Measurements from ENCODE around the gene NCKAP5.

NCKAP5 gene

GRCh38 chr2:133287709-133288108 lies 280.6 kb downstream of the NCKAP5 start:
- no peak overlapping the region for H3K4me3 ChIP-seq (ENCODE audit: low read depth, low read length)
- H3K9me3 ChIP-seq (ENCODE audit: severe bottlenecking) = no peaks in the 10 kb centered on the region
- no peak for TF ChIP-seq CTCF (IDR thresholded peaks at IDR 0.05; ENCODE audit: low read depth, low read length)
- H3K36me3 ChIP-seq = no peaks in the 10 kb centered on the region
- no peak for DNase-seq
- no peak overlapping the region for H3K27ac ChIP-seq
- H3K27me3 ChIP-seq (ENCODE audit: insufficient read depth, low read depth, severe bottlenecking) = no peaks in the 10 kb centered on the region

GRCh38 chr2:133286326-133286922 lies 281.8 kb downstream of the NCKAP5 start:
- no peak for TF ChIP-seq CTCF (IDR thresholded peaks at IDR 0.05; ENCODE audit: low read depth, low read length)
- no peak overlapping the region for H3K4me3 ChIP-seq (ENCODE audit: low read depth, low read length)
- H3K9me3 ChIP-seq (ENCODE audit: severe bottlenecking) = no peaks in the 10 kb centered on the region
- H3K27me3 ChIP-seq (ENCODE audit: insufficient read depth, low read depth, severe bottlenecking) = no peaks in the 10 kb centered on the region
- no peaks in the 10 kb centered on the region for H3K36me3 ChIP-seq
- DNase-seq = no peak
- H3K27ac ChIP-seq = no peak overlapping the region

GRCh38 chr2:133273031-133273430 lies 295.2 kb downstream of the NCKAP5 start:
- Histone ChIP-seq H3K27ac (no peak overlapping the region), H3K4me3 (ENCODE audit: low read depth, low read length) (no peak overlapping the region), H3K36me3 (no peaks in the 10 kb centered on the region; the same call in 1 of the 2 replicates), H3K9me3 (ENCODE audit: severe bottlenecking) (no peaks in the 10 kb centered on the region), H3K27me3 (ENCODE audit: insufficient read depth, low read depth, severe bottlenecking) (no peaks in the 10 kb centered on the region)
- DNase-seq = no peak
- TF ChIP-seq CTCF (IDR thresholded peaks at IDR 0.05; ENCODE audit: low read depth, low read length) = no peak

- no peak overlapping the region for H3K27ac ChIP-seq
- H3K36me3 ChIP-seq = peaks cover 3% of the 10 kb centered on the region
- DNase-seq = no peak
Measured at GRCh38 chr2:133271105-133271504, 297.2 kb downstream of the NCKAP5 start.

GRCh38 chr2:133270550-133270949 lies 297.7 kb downstream of the NCKAP5 start:
- Histone ChIP-seq H3K27me3 (ENCODE audit: insufficient read depth, low read depth, severe bottlenecking) (no peaks in the 10 kb centered on the region), H3K27ac (no peak overlapping the region), H3K36me3 (peaks cover 3% of the 10 kb centered on the region), H3K4me3 (ENCODE audit: low read depth, low read length) (no peak overlapping the region), H3K9me3 (ENCODE audit: severe bottlenecking) (no peaks in the 10 kb centered on the region)
- no peak for DNase-seq
- TF ChIP-seq CTCF (IDR thresholded peaks at IDR 0.05; ENCODE audit: low read depth, low read length) = no peak

More at GRCh38 chr2:133271105-133271504, 297.2 kb downstream of the NCKAP5 start:
- Histone ChIP-seq H3K27me3 (ENCODE audit: insufficient read depth, low read depth, severe bottlenecking) (no peaks in the 10 kb centered on the region), H3K9me3 (ENCODE audit: severe bottlenecking) (no peaks in the 10 kb centered on the region), H3K4me3 (ENCODE audit: low read depth, low read length) (no peak overlapping the region)
- TF ChIP-seq CTCF (IDR thresholded peaks at IDR 0.05; ENCODE audit: low read depth, low read length) = no peak

Data from WERI-Rb-1 (cell line).